HepG2 (cell line): ENCODE results near the gene GDA. TPM values are rescaled to one million over a fixed set of nuclear protein-coding genes. Genes with fewer than 3 reads are reported as not detected.
A peak's percentile ranks its signal among the peaks of the same experiment; 100 is the strongest.

Experiments used
- ATAC-seq: fragments of 200-7000 bp; cut with Tn5 transposase; 3 replicates; pipeline ENCODE4 v1.9.1; 2020; ENCODE audit warnings: mild to moderate bottlenecking, moderate library complexity
- BruUV-seq: library from RNA; stranded (reverse); fragments of 400-500 nt; replicated peaks from 2 replicates; lab custom pipeline; 2021; lab: Mats Ljungman, UMichigan
- CTCF ChIA-PET: fragments of 300-600 bp; formaldehyde crosslinking; extraction: SDS; loops from one replicate; lab custom pipeline; 2021; ENCODE audit warnings: low total read pairs, inconsistent platforms, low intra/inter-chr PET ratio; lab: Yijun Ruan, JAX
- POLR2A ChIA-PET: fragments of 350-600 bp; sonication (Branson Sonifier 250); formaldehyde crosslinking; loops from one replicate; lab custom pipeline; 2020; ENCODE audit warnings: antibody characterized with exemption, inconsistent platforms; lab: Yijun Ruan, JAX
- DNase-seq: peaks from one replicate; pipeline ENCODE4 v3.0.0-alpha.2; 2015; ENCODE audit warnings: low spot score
- FAIRE-seq: peaks from 3 replicates; lab custom pipeline; 2011; peaks lifted over from hg19 to GRCh38; lab: Jason Lieb, UNC
- H2AFZ ChIP-seq: one replicate; pipeline ENCODE4 v1.6.1; 2011; ENCODE audit warnings: low read length, inconsistent platforms
- H3K27ac ChIP-seq: fragments of 300-600 bp; 3 replicates; pipeline ENCODE4 v1.8.0; 2011; ENCODE audit warnings: mixed run types, mild to moderate bottlenecking, mixed read lengths, low read length, inconsistent platforms; ENCODE audit not compliant: insufficient read depth; ENCODE audit errors: extremely low read length
- H3K27me3 ChIP-seq, 2 experiments: fragments of 200-600 bp in 1 of 2; 2 replicates in 1 of 2; 3 replicates in 1 of 2; pipeline versions ENCODE4 v1.6.0 to v1.8.0; 2011; ENCODE audit warnings: low read length in 2 of 2, mild to moderate bottlenecking in 2 of 2, moderate library complexity in 2 of 2, inconsistent platforms in 1 of 2; ENCODE audit not compliant: insufficient read depth in 2 of 2, control insufficient read depth in 1 of 2
- H3K36me3 ChIP-seq, 2 experiments: fragments of 200-600 bp in 1 of 2; replicated peaks in 1 of 2; 2 replicates in 1 of 2; 3 replicates in 1 of 2; pipeline versions ENCODE4 v1.5.1 to v1.8.0; 2011; ENCODE audit warnings: low read length in 2 of 2, inconsistent platforms in 1 of 2; ENCODE audit not compliant: insufficient read depth in 2 of 2, control insufficient read depth in 1 of 2
- H3K4me1 ChIP-seq: 2 replicates; pipeline ENCODE4 v1.5.1; 2012; ENCODE audit warnings: low read length, inconsistent platforms; ENCODE audit not compliant: insufficient read depth
- H3K4me2 ChIP-seq: 2 replicates; pipeline ENCODE4 v1.6.0; 2011; ENCODE audit warnings: low read depth, low read length, inconsistent platforms
- H3K4me3 ChIP-seq, 3 experiments: fragments of 200-600 bp in 1 of 3; sonication (generic), shearing (Covaris generic) in 1 of 3; replicated peaks in 1 of 3; 2 replicates each; pipeline ENCODE4 v1.5.1; 2011 to 2016; ENCODE audit warnings: low read length in 3 of 3, inconsistent platforms in 2 of 3, low read depth in 2 of 3, mild to moderate bottlenecking in 2 of 3, control low read depth in 1 of 3, mixed read lengths in 1 of 3; ENCODE audit not compliant: insufficient read depth in 1 of 3
- H3K79me2 ChIP-seq: one replicate; pipeline ENCODE4 v1.6.1; 2011; ENCODE audit warnings: low read length, inconsistent platforms; ENCODE audit not compliant: insufficient read depth
- H3K9ac ChIP-seq: 2 replicates; pipeline ENCODE4 v1.6.0; 2011; ENCODE audit warnings: mild to moderate bottlenecking, low read depth, low read length, inconsistent platforms; ENCODE audit not compliant: insufficient read depth
- H3K9me3 ChIP-seq: 2 replicates; pipeline ENCODE4 v1.5.1; 2012; ENCODE audit warnings: mild to moderate bottlenecking, low read length
- H4K20me1 ChIP-seq: 2 replicates; pipeline ENCODE4 v1.6.0; 2011; ENCODE audit warnings: inconsistent platforms, mild to moderate bottlenecking, low read length, moderate library complexity; ENCODE audit not compliant: insufficient read depth
- ZNF629 ChIP-seq: sonication (generic); formaldehyde crosslinking; conservative IDR thresholded peaks from 2 replicates; pipeline ENCODE4 v1.5.0; 2020; ENCODE audit warnings: missing genetic modification reagents
- ZSCAN20 ChIP-seq: sonication (generic); formaldehyde crosslinking; IDR thresholded peaks from 2 replicates; pipeline ENCODE4 v1.4.0; 2020; ENCODE audit warnings: missing genetic modification reagents, mild to moderate bottlenecking, borderline replicate concordance
- WGBS: methylation state at CpG from one replicate; pipeline ENCODE4 v1.1.6; 2017; ENCODE audit warnings: low lambda C conversion rate; 5-methylcytosine and 5-hydroxymethylcytosine counted together
- in situ Hi-C: cut with HindIII; loops from 2 replicates; pipeline ENCODE4 v1.10.0; 2017; ENCODE audit warnings: low pct_unique_long_range_greater_than_20kb; ENCODE audit not compliant: extremely low pct_ligation_motif_present
- intact Hi-C: fragments of 100-400 bp; cut with micrococcal nuclease; formaldehyde crosslinking; loops from one replicate; pipeline ENCODE4 v1.10.0; 2022; ENCODE audit not compliant: unreplicated experiment
- polyA plus RNA-seq, 8 experiments: library from polyadenylated mRNA; depleted of rRNA in 3 of 8; stranded (reverse) in 7 of 8; unstranded in 1 of 8; fragments of >200 nt; fragmentation: Illumina TruSeq in 4 of 8; extraction: Trizol in 4 of 8; gene quantifications; 2 replicates each; pipeline versions ENCODE4 v1.2.1 to v1.2.3, GENCODE V29; 2011 to 2016; ENCODE audit warnings: low read depth in 4 of 8, missing spikeins in 1 of 8, mixed read lengths in 1 of 8; ENCODE audit not compliant: insufficient read depth in 1 of 8
- total RNA-seq, 5 experiments: library from RNA; depleted of rRNA; stranded (reverse); fragments of >200 nt; fragmentation: Illumina TruSeq; extraction: Trizol; gene quantifications; 2 replicates each; pipeline ENCODE4 v1.2.3, GENCODE V29; 2016; ENCODE audit warnings: low read depth in 1 of 5
- TF ChIP-seq, protein P1 (sequence below): sonication (generic); formaldehyde crosslinking; IDR thresholded peaks from 2 replicates; pipeline ENCODE4 v1.4.0; 2020; ENCODE audit warnings: missing genetic modification reagents, borderline replicate concordance

The GDA gene
- total and polyA plus RNA-seq, 2 of the 13 experiments (the other 11 are each of a cell fraction or from before 2014, with no cell fraction given): 0.15 to 0.99 TPM

DNA sequence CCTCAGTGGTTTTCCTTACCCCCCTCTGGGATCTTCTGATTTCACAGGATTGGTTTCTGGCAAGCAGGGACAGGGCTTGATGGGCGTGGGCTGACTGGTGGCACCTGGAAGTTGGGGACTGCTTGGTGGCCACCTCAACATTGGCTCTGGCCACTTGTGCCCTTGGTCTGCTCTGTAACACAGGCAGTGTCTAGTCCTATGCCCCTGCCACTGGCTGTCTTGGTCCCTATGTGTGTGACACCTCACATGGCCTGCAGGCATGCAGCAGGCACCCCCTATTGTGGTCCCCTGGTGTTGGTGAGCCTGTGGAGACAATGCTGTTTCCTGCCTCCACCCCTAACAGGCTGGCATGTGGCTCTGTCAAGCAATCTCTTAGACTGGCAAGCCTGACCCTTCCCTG lies 71.3 kb downstream of the GDA start:
- CTCF ChIA-PET: no interaction called here
- no TSS peak for BruUV-seq
- intact Hi-C loops: no loop called here

DNA sequence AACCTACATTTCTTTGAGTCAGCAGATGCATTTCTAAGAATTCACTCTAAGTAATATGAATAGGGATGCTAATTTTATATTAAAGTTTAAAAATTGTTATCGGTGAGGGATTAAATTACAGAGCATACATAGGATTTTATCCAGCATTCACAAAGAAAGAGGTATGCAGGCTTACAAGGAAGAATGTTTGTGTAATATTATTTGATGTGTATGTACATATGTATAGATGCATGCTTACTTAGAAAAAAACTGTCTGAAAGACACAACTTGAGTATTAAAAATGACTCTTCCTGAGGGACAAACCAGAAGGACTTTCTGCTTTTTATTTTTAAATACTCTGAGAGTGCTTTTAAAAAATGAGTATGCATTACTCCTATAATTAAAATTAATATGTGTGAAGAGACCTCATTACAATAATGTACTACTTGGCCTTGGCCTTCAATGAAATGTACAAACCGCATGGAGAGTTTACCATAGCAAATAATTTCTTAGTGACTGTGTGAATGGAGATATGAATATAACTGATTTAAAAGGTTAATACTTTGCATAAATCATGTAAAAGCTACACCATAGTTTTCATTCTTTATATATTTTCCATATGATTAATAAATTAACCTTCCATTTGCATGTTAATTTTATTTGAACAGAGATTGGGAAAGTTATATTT lies 77.0 kb downstream of the GDA start:
- WGBS: 79% methylated on average over 2 of the region's 2 CpGs
- intact Hi-C loops: no loop called here
- Histone ChIP-seq H3K79me2 (no peaks in the 10 kb centered on the region), H3K27me3 (no peaks in the 10 kb centered on the region), H2AFZ (no peak overlapping the region), H3K36me3 (no peaks in the 10 kb centered on the region), H3K4me1 (peaks cover 6% of the 10 kb centered on the region; the same call in 1 of the 2 replicates), H3K4me2 (no peak overlapping the region), H3K27ac (no peak overlapping the region), H3K9me3 (no peaks in the 10 kb centered on the region), H3K9ac (no peak overlapping the region), H4K20me1 (no peaks in the 10 kb centered on the region), H3K4me3 (no peak overlapping the region)
- TF ChIP-seq, protein P1, sequence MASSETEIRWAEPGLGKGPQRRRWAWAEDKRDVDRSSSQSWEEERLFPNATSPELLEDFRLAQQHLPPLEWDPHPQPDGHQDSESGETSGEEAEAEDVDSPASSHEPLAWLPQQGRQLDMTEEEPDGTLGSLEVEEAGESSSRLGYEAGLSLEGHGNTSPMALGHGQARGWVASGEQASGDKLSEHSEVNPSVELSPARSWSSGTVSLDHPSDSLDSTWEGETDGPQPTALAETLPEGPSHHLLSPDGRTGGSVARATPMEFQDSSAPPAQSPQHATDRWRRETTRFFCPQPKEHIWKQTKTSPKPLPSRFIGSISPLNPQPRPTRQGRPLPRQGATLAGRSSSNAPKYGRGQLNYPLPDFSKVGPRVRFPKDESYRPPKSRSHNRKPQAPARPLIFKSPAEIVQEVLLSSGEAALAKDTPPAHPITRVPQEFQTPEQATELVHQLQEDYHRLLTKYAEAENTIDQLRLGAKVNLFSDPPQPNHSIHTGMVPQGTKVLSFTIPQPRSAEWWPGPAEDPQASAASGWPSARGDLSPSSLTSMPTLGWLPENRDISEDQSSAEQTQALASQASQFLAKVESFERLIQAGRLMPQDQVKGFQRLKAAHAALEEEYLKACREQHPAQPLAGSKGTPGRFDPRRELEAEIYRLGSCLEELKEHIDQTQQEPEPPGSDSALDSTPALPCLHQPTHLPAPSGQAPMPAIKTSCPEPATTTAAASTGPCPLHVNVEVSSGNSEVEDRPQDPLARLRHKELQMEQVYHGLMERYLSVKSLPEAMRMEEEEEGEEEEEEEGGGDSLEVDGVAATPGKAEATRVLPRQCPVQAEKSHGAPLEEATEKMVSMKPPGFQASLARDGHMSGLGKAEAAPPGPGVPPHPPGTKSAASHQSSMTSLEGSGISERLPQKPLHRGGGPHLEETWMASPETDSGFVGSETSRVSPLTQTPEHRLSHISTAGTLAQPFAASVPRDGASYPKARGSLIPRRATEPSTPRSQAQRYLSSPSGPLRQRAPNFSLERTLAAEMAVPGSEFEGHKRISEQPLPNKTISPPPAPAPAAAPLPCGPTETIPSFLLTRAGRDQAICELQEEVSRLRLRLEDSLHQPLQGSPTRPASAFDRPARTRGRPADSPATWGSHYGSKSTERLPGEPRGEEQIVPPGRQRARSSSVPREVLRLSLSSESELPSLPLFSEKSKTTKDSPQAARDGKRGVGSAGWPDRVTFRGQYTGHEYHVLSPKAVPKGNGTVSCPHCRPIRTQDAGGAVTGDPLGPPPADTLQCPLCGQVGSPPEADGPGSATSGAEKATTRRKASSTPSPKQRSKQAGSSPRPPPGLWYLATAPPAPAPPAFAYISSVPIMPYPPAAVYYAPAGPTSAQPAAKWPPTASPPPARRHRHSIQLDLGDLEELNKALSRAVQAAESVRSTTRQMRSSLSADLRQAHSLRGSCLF (CRISPR knock-in tag): no peak
- BruUV-seq: no TSS peak
- no peak for DNase-seq
- ATAC-seq: no peak
- ChIA-PET POLR2A (no interaction called here), CTCF (no interaction called here)
- no peak for FAIRE-seq
- in situ Hi-C loops: no loop called here

More for the DNA sequence above, 71.3 kb downstream of the GDA start:
- no peak overlapping the region for H3K9ac ChIP-seq
- DNase-seq (no peak), ATAC-seq (peak; percentile 26; the same call in 1 of the 3 replicates), FAIRE-seq (no peak)
- in situ Hi-C loops: no loop called here
- 40% methylated on average over 1 of the region's 1 CpG for WGBS
- peaks cover 16% of the 10 kb centered on the region; the same call in 1 of the 2 replicates for H3K4me1 ChIP-seq
- no peaks in the 10 kb centered on the region for H3K79me2 ChIP-seq
- no peaks in the 10 kb centered on the region for H3K36me3 ChIP-seq
- H4K20me1 ChIP-seq: no peaks in the 10 kb centered on the region
- H3K4me2 ChIP-seq: no peak overlapping the region
- POLR2A ChIA-PET: no interaction called here
- no peak for TF ChIP-seq ZSCAN20 (CRISPR knock-in tag)
- TF ChIP-seq ZNF629 (CRISPR knock-in tag): no peak
- no peak overlapping the region for H3K4me3 ChIP-seq
- H3K27me3 ChIP-seq: no peaks in the 10 kb centered on the region
- no peaks in the 10 kb centered on the region for H3K9me3 ChIP-seq
- no peak overlapping the region for H2AFZ ChIP-seq
- no peak overlapping the region for H3K27ac ChIP-seq
